NCI-H2227 (cell line): Measurements from ENCODE around the gene LHFPL2.
A peak's percentile ranks its signal among the peaks of the same experiment; 100 is the strongest.

Experiments
- DNase-seq: peaks from one replicate; lab custom pipeline; 2025; ENCODE audit not compliant: unreplicated experiment; lab: John Stamatoyannopoulos, UW

LHFPL2 gene

GRCh38 chr5:78505860-78506259 lies 142.7 kb downstream of the LHFPL2 start:
- no peak for DNase-seq

DNA sequence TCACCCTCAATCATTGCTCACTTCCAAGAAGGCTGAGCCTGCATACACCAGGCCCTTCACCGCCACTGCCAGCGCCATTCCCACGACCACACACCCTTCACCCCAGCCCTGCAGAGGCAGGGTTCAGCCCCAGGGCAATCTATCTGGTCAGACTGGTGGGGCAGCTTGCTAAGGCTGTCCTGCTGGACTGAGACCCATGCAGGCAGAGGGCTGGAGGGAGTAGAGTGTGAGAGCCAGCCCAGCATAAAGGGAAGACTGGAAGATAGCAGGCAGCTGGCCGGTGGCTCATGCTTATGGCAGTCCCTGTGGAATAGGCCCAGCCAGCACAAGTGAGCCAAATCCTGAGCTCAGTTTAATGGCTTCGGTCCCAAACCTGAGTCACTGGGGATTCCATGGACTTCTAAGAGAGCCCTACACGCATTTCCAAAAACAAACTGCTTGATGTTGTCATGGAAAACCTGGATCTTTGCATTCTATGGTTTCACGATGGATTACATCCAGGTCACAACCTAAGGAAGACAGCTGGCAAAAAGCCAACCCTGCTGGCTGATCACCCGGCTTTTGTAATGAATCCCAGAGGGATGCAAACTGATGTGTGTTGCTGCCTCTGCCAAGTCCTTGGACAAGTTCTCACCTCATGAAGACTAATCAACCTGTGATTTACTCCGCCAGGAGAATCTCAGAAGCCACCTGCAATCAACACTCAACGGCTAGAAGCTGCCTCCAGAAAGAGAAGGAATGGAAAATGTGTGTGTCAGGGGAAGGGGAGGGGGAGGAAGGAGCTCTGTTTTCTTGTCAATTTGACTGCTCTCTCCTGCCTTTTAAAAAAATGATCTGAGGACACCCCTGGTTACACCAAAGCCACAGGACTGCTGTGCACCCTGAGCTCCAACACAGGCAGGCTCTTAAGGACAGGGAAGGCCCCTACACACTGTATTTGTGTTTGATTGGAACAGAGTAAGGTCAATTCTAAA lies 143.6 kb downstream of the LHFPL2 start:
- peak; percentile 4 for DNase-seq

DNA sequence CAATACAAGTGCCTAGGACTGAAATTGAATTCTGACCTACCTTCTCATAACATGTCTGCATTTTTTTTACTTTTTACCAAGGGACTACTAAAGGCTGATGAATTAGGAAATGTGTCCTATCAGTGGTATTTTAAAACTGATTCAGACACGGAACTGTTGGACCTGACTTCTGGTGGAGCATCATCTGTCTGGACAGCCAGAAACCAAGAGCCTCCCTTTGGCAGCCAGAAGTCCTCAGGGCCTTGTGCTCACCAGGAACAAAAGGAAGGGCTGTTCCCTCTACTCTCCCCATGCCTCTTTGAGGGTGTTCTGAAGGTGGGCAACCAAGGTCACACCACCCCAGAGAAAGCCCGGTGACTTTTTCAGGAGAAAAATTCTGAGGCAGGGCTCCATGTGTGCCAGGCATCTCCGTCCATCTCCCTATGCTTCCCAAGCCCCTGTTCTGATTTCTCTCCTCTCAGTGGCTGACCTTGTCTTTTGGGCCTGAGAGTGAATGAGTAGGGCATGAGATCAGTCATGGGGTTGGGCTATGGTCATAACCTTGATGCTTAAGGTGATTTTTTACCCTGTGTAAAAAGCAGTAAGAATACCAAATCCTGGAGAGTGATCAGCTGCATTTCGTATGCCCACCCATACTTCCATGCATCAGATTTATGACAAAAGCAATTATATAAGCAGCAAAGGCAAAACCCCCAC lies 144.5 kb downstream of the LHFPL2 start:
- DNase-seq, result no peak

GRCh38 chr5:78501411-78502352 lies 146.9 kb downstream of the LHFPL2 start:
- DNase-seq, result no peak

GRCh38 chr5:78500871-78501270 lies 147.7 kb downstream of the LHFPL2 start:
- no peak for DNase-seq

GRCh38 chr5:78500028-78500427 lies 148.5 kb downstream of the LHFPL2 start:
- DNase-seq, result no peak

GRCh38 chr5:78499485-78499884 lies 149.1 kb downstream of the LHFPL2 start:
- DNase-seq, result no peak

DNA sequence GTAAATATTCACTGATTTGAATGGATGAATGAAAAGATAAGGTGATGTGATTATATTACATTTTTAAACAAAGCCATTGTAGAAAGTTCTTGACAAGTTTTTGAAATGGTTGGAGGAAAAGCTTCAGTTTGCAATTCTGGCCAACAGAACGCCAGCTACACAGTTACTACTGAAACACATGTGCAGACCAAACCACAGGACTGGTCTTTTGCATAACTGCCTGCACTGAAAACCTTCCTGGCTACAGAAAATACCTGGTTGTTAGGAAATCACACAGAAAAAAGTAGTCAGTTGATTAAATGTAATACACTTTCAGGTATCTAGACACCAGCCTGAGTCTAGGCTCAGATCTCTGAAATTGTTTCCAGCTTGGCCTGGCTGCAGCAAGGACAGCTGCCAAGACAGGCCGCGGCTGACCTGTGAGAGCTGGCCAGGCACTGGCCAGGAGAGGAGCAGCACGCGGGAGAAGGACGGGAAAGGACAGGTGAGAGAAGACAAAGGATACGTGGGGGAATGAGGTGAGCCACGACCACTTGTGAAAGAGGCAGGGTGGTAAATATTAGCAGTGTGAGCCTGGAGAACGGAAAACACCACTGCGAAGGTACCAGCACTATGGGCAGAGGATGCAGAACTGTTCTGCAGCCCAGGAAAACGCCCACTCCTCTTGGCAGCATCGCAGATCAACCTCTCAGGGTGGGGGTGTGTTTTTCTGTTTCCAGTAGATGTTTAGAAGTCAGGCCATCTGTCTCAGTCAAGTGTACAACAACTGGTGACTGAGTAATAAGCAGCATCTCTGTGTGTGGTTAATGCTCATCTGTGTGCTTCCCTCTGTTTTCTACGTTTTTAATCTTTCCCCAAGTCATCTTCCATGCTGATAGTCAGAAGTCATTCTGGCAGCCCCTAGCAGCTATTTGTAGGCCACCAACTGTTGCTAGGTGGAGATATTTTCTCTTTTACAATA lies 150.7 kb downstream of the LHFPL2 start:
- DNase-seq, result no peak

DNA sequence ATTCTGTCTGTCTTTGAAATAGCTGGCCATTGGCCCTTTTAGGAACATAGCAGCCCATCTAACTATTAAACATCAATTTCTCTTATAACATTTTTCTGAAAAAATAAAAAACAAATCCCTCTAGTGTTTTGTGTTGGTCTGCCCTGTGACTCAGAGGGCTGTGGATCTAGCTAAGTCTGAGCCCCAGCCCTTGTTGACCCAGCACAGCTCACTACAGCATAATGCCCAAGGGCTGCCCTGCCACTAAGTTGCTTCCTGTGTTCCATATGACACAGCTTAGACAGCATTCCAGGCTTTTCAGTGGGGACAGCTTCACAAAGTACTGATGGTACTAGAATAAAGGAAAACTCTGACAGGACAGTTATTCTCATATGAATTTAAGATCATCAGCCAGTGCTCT lies 152.2 kb downstream of the LHFPL2 start:
- no peak for DNase-seq

DNA sequence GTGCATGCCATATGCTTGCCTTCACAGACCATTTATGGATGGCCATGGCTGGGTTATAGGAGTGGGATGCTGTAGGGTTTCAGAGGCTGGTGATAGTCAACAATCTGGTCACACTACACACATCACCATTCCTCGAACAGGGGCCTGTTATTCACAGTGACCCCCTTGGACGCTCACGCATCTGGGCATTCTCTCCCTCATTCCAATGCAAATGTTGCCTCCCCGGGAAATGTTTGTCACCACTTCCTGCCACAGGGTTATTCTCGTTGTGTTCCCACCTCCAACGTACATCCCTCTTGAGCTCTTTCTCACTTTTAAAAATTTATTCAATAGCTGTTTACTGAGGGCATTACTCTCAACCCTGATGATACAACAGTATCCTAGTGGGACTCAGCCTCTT lies 152.8 kb downstream of the LHFPL2 start:
- DNase-seq, result no peak

- no peak for DNase-seq
Measured at GRCh38 chr5:78492650-78493049, 155.9 kb downstream of the LHFPL2 start.

- DNase-seq, result no peak
Measured at GRCh38 chr5:78492224-78492623, 156.3 kb downstream of the LHFPL2 start.

- DNase-seq, result no peak
Measured at GRCh38 chr5:78490709-78491485, 157.7 kb downstream of the LHFPL2 start.

DNA sequence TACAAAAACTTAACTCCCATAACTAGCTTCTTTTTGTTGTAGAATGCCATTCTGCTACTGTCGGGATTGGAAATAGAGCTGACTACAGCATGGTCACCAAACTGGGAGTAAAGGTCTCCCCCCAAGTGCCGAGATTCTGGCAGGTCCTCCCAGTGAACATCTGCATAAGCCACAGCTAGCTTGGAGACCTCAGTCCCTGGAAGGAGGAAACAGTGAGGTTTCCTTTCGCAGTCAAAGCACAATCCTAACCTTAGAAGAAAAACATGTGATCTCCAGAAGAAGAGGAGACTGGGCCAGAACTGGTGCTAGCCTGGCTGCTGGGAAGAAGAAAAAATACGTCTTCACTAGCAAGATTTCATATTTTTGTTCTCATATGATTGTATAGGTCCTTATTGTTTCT lies 160.7 kb downstream of the LHFPL2 start:
- no peak for DNase-seq

GRCh38 chr5:78486218-78486617 lies 162.4 kb downstream of the LHFPL2 start:
- DNase-seq, result no peak

DNA sequence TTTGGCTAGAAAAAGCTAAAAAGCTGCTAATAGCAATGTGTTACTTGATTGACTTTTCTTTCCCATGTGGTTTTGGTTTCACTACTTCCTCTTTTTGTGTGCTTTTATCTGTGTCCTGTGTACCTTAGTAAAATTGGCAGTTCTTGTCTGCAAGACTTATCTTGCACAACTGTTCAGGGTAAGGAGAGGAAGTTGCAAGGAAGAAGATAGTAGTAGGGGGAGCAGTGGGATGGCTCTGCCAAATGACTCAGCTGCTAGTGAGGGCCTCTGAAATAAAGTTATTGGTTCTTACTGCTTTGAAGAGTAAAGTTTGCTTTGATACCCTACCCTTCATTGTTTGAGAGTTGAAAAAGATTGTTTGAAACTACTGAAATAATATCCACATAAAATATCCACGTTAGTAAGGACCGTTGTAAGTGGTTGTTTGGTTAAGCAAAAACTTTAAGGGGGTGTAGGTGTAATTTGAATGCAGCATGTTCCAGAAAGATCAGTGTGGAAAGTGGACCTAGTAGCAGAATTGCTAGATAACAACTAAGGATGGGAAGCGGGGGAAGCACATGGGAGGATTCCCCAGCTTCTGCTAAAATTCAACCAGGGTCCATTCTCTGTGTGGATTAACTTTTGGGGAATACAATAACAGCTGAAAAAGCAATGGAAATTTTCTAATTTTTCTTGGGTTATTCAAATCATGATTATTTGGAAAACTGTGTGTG lies 164.6 kb downstream of the LHFPL2 start:
- DNase-seq, result no peak

- DNase-seq, result no peak
Measured at GRCh38 chr5:78482948-78483347, 165.6 kb downstream of the LHFPL2 start.

GRCh38 chr5:78476795-78477194 lies 171.8 kb downstream of the LHFPL2 start:
- no peak for DNase-seq

DNA sequence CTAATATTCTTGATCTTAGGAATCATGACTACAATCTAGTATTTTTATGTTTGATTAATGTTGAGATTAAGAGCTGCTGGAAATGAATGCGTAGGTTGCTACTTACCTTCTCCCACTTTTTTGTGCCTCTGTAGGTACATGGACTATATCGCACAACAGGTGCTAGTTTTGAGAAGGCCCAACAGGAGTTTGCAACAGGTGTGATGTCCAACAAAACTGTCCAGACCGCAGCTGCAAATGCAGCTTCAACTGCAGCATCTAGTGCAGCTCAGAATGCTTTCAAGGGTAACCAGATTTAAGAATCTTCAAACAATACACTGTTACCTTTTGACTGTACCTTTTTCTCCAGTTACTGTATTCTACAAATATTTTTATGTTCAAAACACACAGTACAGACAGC lies 173.2 kb downstream of the LHFPL2 start:
- no peak for DNase-seq
